GM12891 (cell line): ENCODE measurements around the gene TPGS2.

Experiments
- POLR2A ChIP-seq: IDR thresholded peaks from 2 replicates; pipeline ENCODE4 v1.6.1; 2011; ENCODE audit warnings: low read depth, low read length, control low read depth
- POLR2AphosphoS5 ChIP-seq: IDR thresholded peaks from 2 replicates; pipeline ENCODE4 v1.6.1; 2011; ENCODE audit warnings: low read depth, low read length, control low read depth
- TAF1 ChIP-seq: IDR thresholded peaks from 2 replicates; pipeline ENCODE4 v1.6.1; 2011; ENCODE audit warnings: low read depth, low read length, control low read depth

- TF ChIP-seq POLR2A (no peak), POLR2AphosphoS5 (no peak), TAF1 (no peak)
Measured at GRCh38 chr18:36830158-36830495, 1.3 kb upstream of the TPGS2 start.
